Measurements from ENCODE around the gene HOXD8. TPM values are rescaled to one million over a fixed set of nuclear protein-coding genes. Genes with fewer than 3 reads are reported as not detected.

Gene HOXD8
- total and polyA plus RNA-seq, 9 donors = 29.2 to 50.6 (median 36.2) TPM

DNA sequence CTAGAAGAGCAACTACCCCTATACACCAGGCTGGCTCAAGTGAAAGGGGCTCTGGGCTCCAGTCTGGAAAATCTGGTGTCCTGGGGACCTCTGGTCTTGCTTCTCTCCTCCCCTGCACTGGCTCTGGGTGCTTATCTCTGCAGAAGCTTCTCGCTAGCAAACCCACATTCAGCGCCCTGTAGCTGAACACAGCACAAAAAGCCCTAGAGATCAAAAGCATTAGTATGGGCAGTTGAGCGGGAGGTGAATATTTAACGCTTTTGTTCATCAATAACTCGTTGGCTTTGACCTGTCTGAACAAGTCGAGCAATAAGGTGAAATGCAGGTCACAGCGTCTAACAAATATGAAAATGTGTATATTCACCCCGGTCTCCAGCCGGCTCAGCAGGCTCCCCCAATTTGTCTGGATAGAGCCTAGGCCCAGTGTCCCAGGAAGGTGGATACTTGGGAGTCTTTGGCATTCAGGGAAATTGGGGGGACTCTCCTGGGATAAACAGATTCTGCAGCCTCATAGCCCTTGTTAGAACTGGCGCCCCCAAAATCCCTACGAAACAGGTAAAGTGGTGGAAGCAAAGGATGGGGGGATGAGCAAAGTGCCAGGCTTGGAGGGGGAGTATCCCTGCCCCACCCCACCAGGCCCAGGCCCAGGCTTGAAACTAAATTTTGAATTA is 19.4 kb downstream of the HOXD8 start:
- Histone ChIP-seq H3K36me3 (no peaks in the 10 kb centered on the region), H3K27me3 (no peaks in the 10 kb centered on the region), H3K27ac (no peak overlapping the region), H3K4me3 (no peak overlapping the region), H3K4me1 (ENCODE audit: insufficient read depth) (peaks cover 8% of the 10 kb centered on the region), H3K9me3 (no peaks in the 10 kb centered on the region)
- TF ChIP-seq EP300 (IDR thresholded peaks at IDR 0.05) (no peak), POLR2A (IDR thresholded peaks at IDR 0.05) (no peak)
- TF ChIP-seq, protein P1, sequence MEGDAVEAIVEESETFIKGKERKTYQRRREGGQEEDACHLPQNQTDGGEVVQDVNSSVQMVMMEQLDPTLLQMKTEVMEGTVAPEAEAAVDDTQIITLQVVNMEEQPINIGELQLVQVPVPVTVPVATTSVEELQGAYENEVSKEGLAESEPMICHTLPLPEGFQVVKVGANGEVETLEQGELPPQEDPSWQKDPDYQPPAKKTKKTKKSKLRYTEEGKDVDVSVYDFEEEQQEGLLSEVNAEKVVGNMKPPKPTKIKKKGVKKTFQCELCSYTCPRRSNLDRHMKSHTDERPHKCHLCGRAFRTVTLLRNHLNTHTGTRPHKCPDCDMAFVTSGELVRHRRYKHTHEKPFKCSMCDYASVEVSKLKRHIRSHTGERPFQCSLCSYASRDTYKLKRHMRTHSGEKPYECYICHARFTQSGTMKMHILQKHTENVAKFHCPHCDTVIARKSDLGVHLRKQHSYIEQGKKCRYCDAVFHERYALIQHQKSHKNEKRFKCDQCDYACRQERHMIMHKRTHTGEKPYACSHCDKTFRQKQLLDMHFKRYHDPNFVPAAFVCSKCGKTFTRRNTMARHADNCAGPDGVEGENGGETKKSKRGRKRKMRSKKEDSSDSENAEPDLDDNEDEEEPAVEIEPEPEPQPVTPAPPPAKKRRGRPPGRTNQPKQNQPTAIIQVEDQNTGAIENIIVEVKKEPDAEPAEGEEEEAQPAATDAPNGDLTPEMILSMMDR (IDR thresholded peaks at IDR 0.05) = no peak
- intact Hi-C loops (cut with DNase I) = loop anchor here in 1 of 4 donors (10.0 kb wide), 1 partner anchor 116 kb away; the partner anchor contains the start of gene MTX2
- whole genome bisulfite sequencing, 3 donors = 84 to 91% (median 86%) methylated on average over 11 of the region's 11 CpGs
- no peak for DNase-seq

DNA sequence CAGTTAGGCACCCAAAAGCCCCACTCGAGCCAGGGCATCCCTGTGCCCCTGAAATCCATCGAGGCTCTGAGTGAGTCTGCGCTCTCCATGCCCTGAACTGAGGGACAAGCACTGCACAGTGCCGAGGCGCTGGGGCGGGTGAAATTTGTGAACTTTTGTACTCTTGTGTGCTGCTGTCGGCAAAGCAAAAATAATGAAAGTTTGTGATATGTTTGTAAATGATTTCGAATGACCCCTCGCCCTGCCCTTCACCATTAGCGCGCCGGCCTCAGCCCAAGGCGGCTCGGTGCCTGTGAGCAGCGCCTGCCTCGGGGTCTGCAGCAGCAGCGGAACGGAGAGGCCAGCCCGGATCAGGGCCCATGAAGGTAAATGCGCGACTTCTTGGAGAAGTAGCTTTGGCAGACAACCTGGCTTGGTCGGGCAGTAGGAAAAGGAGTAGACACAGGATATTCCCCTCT is 20.0 kb downstream of the HOXD8 start:
- H3K36me3 ChIP-seq = no peaks in the 10 kb centered on the region
- H3K4me1 ChIP-seq (ENCODE audit: insufficient read depth) = peaks cover 8% of the 10 kb centered on the region
- no peaks in the 10 kb centered on the region for H3K9me3 ChIP-seq
- no peaks in the 10 kb centered on the region for H3K27me3 ChIP-seq
- TF ChIP-seq EP300 (IDR thresholded peaks at IDR 0.05) (no peak), POLR2A (IDR thresholded peaks at IDR 0.05) (no peak)
- TF ChIP-seq, protein P1 (IDR thresholded peaks at IDR 0.05) = no peak
- no peak overlapping the region for H3K4me3 ChIP-seq
- no peak for DNase-seq
- 79 to 89% (median 81%) methylated on average over 22 of the region's 22 CpGs for WGBS, 3 donors
- intact Hi-C loops (cut with DNase I) = loop anchor here in 1 of 4 donors (10.0 kb wide), 1 partner anchor 115 kb away; the partner anchor contains the start of gene MTX2
- H3K27ac ChIP-seq = no peak overlapping the region

DNA sequence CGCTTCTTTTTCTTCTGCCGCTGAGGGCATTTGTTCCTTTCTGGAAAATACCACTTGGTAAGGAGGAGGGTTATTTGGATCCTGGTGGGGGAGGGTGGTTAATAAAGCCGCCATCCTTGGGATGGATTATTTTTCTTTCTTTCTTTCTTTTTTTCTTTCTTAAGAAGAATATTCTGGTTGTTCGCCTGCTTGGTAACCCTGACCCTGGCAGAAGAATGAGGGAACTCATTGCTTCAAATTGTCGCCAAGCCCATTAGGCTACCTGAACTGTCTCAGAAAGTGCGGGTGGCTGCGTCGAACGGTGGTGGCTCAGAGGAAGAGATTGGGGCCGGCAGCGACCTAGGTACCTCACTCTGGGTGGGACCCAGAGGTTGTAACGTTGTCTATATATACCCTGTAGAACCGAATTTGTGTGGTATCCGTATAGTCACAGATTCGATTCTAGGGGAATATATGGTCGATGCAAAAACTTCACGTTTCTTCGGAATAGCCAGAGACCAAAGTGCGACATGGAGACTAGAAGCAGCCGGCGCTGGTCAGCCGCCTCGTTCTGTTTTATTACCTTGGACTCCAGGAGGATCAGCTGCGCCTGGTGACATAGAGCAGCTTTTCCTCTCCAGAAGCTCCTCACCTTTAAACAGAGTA is 20.6 kb downstream of the HOXD8 start:
- 82 to 88% (median 85%) methylated on average over 24 of the region's 24 CpGs for WGBS, 3 donors
- Histone ChIP-seq H3K27ac (no peak overlapping the region), H3K4me1 (ENCODE audit: insufficient read depth) (peaks cover 8% of the 10 kb centered on the region), H3K9me3 (no peaks in the 10 kb centered on the region), H3K27me3 (no peaks in the 10 kb centered on the region), H3K4me3 (no peak overlapping the region), H3K36me3 (no peaks in the 10 kb centered on the region)
- TF ChIP-seq, protein P1 (IDR thresholded peaks at IDR 0.05) = no peak
- TF ChIP-seq POLR2A (IDR thresholded peaks at IDR 0.05) (no peak), EP300 (IDR thresholded peaks at IDR 0.05) (no peak)
- intact Hi-C loops (cut with DNase I) = loop anchor here in 1 of 4 donors (10.0 kb wide), 1 partner anchor 115 kb away; the partner anchor contains the start of gene MTX2
- no peak for DNase-seq

DNA sequence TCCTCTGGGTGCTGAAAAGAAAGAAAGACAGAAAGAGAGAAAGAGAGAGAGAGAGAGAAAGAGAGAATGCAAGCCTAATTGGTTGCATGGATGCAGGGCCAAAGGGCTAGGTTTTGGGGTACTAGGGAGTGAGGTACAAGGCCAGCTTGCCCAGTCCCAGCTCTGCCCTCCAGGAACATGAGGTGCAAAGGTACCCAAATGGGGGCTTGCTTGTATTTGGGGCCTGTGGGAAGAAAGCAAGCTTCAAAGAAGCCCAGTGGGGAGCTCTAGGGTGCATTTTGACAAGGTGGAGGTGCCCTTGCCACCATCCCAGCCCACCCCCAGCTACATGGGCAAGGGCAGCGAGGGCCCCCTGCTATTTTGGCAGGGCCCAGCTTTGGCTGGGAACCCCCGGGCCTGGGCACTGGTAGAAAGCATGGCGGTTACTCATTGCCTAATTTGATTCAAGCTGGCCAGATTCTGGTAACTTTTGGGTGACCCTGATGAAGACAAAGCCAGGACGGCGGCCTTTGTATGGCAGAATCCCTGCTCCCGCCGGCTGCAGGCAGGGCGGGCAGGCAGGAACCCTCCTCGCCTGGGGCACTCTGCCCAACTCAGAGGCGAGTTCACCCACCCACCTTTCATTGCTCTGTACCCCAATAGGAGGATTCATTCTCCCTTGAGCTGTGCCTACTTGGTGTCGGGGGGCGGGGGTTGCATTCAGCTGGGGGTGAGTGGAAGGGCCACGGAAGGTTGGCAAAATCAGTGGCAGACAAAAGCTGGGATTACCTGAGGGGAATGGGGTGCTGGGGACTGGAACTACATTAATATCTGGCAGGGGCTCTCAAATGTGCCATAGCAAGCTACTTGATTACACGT is 21.3 kb downstream of the HOXD8 start:
- Histone ChIP-seq H3K27ac (no peak overlapping the region), H3K9me3 (no peaks in the 10 kb centered on the region), H3K27me3 (no peaks in the 10 kb centered on the region), H3K36me3 (no peaks in the 10 kb centered on the region), H3K4me1 (ENCODE audit: insufficient read depth) (peaks cover 5% of the 10 kb centered on the region), H3K4me3 (no peak overlapping the region)
- WGBS, 3 donors = 76 to 88% (median 81%) methylated on average over 14 of the region's 14 CpGs
- TF ChIP-seq, protein P1 (IDR thresholded peaks at IDR 0.05) = no peak
- TF ChIP-seq EP300 (IDR thresholded peaks at IDR 0.05) (no peak), POLR2A (IDR thresholded peaks at IDR 0.05) (no peak)
- intact Hi-C loops (cut with DNase I) = no loop called here
- no peak for DNase-seq

Data from ovary (tissue), 9 donors.